OCI-LY1 (cell line): ENCODE measurements around the gene TANGO6.

Experiments used
- H2AFZ ChIP-seq: fragments of 200-600 bp; sonication (generic), shearing (Covaris generic); 2 replicates; pipeline ENCODE4 v1.6.0; 2014; ENCODE audit warnings: antibody characterized with exemption, mild to moderate bottlenecking, low read length
- H3F3A ChIP-seq: fragments of 200-600 bp; sonication (generic), shearing (Covaris generic); 2 replicates; pipeline ENCODE4 v1.6.0; 2014; ENCODE audit warnings: mild to moderate bottlenecking, antibody characterized with exemption, low read length, moderate library complexity; ENCODE audit not compliant: insufficient read depth
- H3K27ac ChIP-seq: fragments of 200-600 bp; sonication (generic); 2 replicates; pipeline ENCODE4 v1.5.1; 2014; ENCODE audit warnings: low read length, mixed run types, mild to moderate bottlenecking, low read depth; ENCODE audit not compliant: poor library complexity, severe bottlenecking
- H3K27me3 ChIP-seq: fragments of 200-600 bp; sonication (generic); 2 replicates; pipeline ENCODE4 v1.6.0; 2014; ENCODE audit warnings: antibody characterized with exemption, mild to moderate bottlenecking, low read length, moderate library complexity; ENCODE audit not compliant: insufficient read depth
- H3K36me3 ChIP-seq: fragments of 200-600 bp; sonication (generic); 2 replicates; pipeline ENCODE4 v1.6.1; 2014; ENCODE audit warnings: mild to moderate bottlenecking, antibody characterized with exemption, low read length, moderate library complexity, mixed read lengths; ENCODE audit not compliant: insufficient read depth
- H3K4me1 ChIP-seq: fragments of 200-600 bp; sonication (generic); 2 replicates; pipeline ENCODE4 v1.5.1; 2014; ENCODE audit warnings: mild to moderate bottlenecking, low read length, moderate library complexity; ENCODE audit not compliant: insufficient read depth, severe bottlenecking
- H3K4me2 ChIP-seq: fragments of 200-600 bp; sonication (generic), shearing (Covaris generic); 2 replicates; pipeline ENCODE4 v1.6.1; 2014; ENCODE audit warnings: low read length
- H3K4me3 ChIP-seq: fragments of 200-600 bp; sonication (generic); 2 replicates; pipeline ENCODE4 v1.5.1; 2014; ENCODE audit warnings: low read length, low read depth, mild to moderate bottlenecking, mixed read lengths; ENCODE audit not compliant: poor library complexity, severe bottlenecking
- H3K79me2 ChIP-seq: fragments of 200-600 bp; shearing (Covaris generic); 2 replicates; pipeline ENCODE4 v1.6.1; 2016; ENCODE audit warnings: mixed run types, low read length, mixed read lengths; ENCODE audit not compliant: insufficient read depth
- H3K9ac ChIP-seq: fragments of 200-600 bp; sonication (generic), shearing (Covaris generic); 2 replicates; pipeline ENCODE4 v1.6.1; 2014; ENCODE audit warnings: mild to moderate bottlenecking, low read length, mixed read lengths
- H3K9me2 ChIP-seq: fragments of 200-600 bp; sonication (generic), shearing (Covaris generic); 2 replicates; pipeline ENCODE4 v1.6.1; 2014; ENCODE audit warnings: low read depth, mild to moderate bottlenecking, low read length, mixed read lengths
- H3K9me3 ChIP-seq: fragments of 200-600 bp; shearing (Covaris generic); 2 replicates; pipeline ENCODE4 v1.6.1; 2014; ENCODE audit warnings: low read length, mixed read lengths
- H4K20me1 ChIP-seq: fragments of 200-600 bp; sonication (generic), shearing (Covaris generic); 2 replicates; pipeline ENCODE4 v1.6.0; 2016; ENCODE audit warnings: mild to moderate bottlenecking, low read length; ENCODE audit not compliant: insufficient read depth
- EZH2 ChIP-seq: fragments of 200-600 bp; sonication (generic), shearing (Covaris generic); IDR thresholded peaks from 2 replicates; pipeline ENCODE4 v1.8.0; 2017; ENCODE audit warnings: borderline replicate concordance, mixed run types, mild to moderate bottlenecking, antibody characterized with exemption, low read length, moderate library complexity, mixed read lengths
- TF ChIP-seq, protein P1 (sequence below): fragments of 200-600 bp; sonication (generic), shearing (Covaris generic); IDR thresholded peaks from 2 replicates; pipeline ENCODE4 v1.5.1; 2017; ENCODE audit warnings: mild to moderate bottlenecking, antibody characterized with exemption, low read length, moderate library complexity, mixed read lengths

TANGO6 gene

DNA sequence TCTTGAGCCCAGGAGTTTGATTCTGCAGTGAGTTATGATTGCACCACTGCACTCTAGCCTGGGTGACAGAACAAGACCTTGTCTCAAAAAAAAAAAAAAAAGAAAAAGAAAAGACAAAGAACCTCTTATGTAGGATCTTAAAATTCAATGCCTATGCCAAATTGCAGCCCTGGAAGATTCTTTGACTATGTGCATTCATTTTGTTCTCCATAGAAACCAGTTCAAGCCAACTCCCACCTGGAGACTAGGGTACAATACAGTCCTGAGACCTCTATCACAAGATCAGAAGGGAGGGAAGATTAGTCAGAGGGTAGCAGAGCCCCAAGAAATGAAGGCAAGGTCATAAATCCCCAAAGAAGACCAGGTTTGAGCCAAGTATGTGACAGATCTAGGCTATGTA is 171.5 kb downstream of the TANGO6 start:
- Histone ChIP-seq H3K4me1 (no peaks in the 10 kb centered on the region), H3K9ac (no peak overlapping the region), H3K4me3 (no peak overlapping the region), H3K4me2 (no peak overlapping the region), H4K20me1 (no peaks in the 10 kb centered on the region), H3K27me3 (no peaks in the 10 kb centered on the region), H2AFZ (no peak overlapping the region), H3K79me2 (no peaks in the 10 kb centered on the region), H3K9me2 (no peaks in the 10 kb centered on the region), H3K9me3 (no peaks in the 10 kb centered on the region), H3K36me3 (no peaks in the 10 kb centered on the region), H3K27ac (no peak overlapping the region), H3F3A (no peaks in the 10 kb centered on the region)
- TF ChIP-seq, protein P1, sequence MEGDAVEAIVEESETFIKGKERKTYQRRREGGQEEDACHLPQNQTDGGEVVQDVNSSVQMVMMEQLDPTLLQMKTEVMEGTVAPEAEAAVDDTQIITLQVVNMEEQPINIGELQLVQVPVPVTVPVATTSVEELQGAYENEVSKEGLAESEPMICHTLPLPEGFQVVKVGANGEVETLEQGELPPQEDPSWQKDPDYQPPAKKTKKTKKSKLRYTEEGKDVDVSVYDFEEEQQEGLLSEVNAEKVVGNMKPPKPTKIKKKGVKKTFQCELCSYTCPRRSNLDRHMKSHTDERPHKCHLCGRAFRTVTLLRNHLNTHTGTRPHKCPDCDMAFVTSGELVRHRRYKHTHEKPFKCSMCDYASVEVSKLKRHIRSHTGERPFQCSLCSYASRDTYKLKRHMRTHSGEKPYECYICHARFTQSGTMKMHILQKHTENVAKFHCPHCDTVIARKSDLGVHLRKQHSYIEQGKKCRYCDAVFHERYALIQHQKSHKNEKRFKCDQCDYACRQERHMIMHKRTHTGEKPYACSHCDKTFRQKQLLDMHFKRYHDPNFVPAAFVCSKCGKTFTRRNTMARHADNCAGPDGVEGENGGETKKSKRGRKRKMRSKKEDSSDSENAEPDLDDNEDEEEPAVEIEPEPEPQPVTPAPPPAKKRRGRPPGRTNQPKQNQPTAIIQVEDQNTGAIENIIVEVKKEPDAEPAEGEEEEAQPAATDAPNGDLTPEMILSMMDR: no peak
- no peak for TF ChIP-seq EZH2

DNA sequence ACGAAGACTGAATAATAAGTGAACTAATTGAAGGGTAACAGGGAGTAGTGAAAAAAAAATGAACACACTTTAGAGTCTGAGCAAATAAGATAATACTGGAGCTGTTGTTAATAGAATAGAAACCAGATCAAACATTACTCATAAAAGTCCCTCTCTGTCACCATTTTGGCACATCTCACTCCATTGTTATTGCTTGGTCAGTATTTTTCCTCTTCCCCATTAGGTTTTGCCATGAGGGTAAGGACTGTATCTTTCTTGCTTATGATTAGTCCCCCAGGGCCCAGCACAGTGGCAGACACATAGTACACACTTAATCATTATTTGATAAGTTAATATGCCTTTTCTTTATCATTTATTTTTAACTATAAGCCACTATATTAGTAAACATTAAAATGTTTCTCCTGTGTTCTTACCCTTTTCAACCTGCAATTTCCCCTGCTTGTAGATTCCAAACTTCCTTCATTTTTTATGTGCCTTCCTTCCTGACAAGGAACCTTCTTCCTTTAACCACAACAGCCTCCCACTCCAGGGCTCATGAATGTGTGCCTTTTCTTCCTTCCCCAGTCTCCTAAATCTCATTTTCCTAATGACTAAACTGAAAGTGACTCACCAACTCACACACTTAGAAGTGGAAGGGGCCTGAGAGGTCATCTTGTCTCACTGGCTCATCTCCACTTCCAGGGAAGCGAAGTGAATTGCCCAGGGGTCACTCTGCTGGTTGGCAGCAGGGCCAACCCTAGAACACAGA is 173.9 kb downstream of the TANGO6 start:
- Histone ChIP-seq H3K9me2 (no peaks in the 10 kb centered on the region), H3K79me2 (no peaks in the 10 kb centered on the region), H3K4me3 (no peak overlapping the region), H2AFZ (no peak overlapping the region), H3K9ac (no peak overlapping the region), H3K27ac (no peak overlapping the region), H3K9me3 (no peaks in the 10 kb centered on the region), H3F3A (no peaks in the 10 kb centered on the region), H3K36me3 (no peaks in the 10 kb centered on the region), H3K4me2 (no peak overlapping the region), H3K4me1 (no peaks in the 10 kb centered on the region), H3K27me3 (no peaks in the 10 kb centered on the region), H4K20me1 (no peaks in the 10 kb centered on the region)
- TF ChIP-seq EZH2: no peak
- TF ChIP-seq, protein P1: no peak

DNA sequence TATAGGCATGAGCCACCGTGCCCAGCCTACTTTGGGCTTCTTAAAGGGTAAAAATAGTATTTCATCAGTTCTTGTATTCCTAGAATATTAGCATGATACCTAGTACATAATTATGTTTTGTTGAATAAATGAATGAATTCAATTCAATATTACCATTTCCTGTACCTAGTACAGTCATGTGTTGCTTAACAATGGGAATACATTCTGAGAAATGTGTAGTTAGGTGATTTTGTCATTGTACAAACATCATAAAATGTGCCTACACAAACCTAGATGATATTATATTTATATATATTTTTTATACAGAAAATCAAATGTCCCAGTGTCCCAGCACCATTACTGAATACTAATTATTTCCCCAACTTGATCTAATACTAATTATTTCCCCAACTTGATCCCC is 176.5 kb downstream of the TANGO6 start:
- no peak overlapping the region for H3K9ac ChIP-seq
- TF ChIP-seq EZH2: no peak
- TF ChIP-seq, protein P1: no peak

More for the DNA sequence above, 176.5 kb downstream of the TANGO6 start:
- H3K4me3 ChIP-seq: no peak overlapping the region
- H3K4me2 ChIP-seq: no peak overlapping the region
- no peaks in the 10 kb centered on the region for H3K9me3 ChIP-seq
- H3K27me3 ChIP-seq: no peaks in the 10 kb centered on the region
- no peak overlapping the region for H2AFZ ChIP-seq
- H3K36me3 ChIP-seq: no peaks in the 10 kb centered on the region
- no peaks in the 10 kb centered on the region for H3K9me2 ChIP-seq
- no peaks in the 10 kb centered on the region for H3F3A ChIP-seq
- no peaks in the 10 kb centered on the region for H3K4me1 ChIP-seq
- H4K20me1 ChIP-seq: no peaks in the 10 kb centered on the region
- no peaks in the 10 kb centered on the region for H3K79me2 ChIP-seq
- no peak overlapping the region for H3K27ac ChIP-seq
